Adrenal gland (tissue), 12 donors: ENCODE results near the gene MRPS5. TPM values are rescaled to one million over a fixed set of nuclear protein-coding genes. Genes with fewer than 3 reads are reported as not detected.

ENCODE experiments used
- DNase-seq, 7 donors: peaks; one replicate each; pipeline ENCODE4 v3.0.0-alpha.2; 2019 to 2020
- H3K27ac ChIP-seq, 5 donors: fragments of 200-600 bp; sonication (generic) in 4 of 5; 1 replicate in 3 of 5; 2 replicates in 2 of 5; pipeline versions ENCODE4 v1.5.1 to v1.8.0; 2016 to 2020; ENCODE audit warnings: mild to moderate bottlenecking in 1 of 5
- H3K27me3 ChIP-seq: fragments of 200-600 bp; 2 replicates; pipeline ENCODE4 v1.8.0; 2021
- H3K36me3 ChIP-seq, 2 donors: fragments of 200-600 bp; replicated peaks in 1 of 2; 1 replicate in 1 of 2; 2 replicates in 1 of 2; pipeline versions ENCODE4 v1.5.1 to v1.8.0; 2018 to 2022
- H3K4me1 ChIP-seq, 2 donors: fragments of 200-600 bp; replicated peaks in 1 of 2; 1 replicate in 1 of 2; 2 replicates in 1 of 2; pipeline versions ENCODE4 v1.5.1 to v1.8.0; 2018 to 2021
- H3K4me3 ChIP-seq, 4 donors: fragments of 200-600 bp; sonication (generic) in 3 of 4; one replicate each; pipeline ENCODE4 v1.5.1; 2016 to 2018
- H3K9me3 ChIP-seq, 3 donors: fragments of 200-600 bp; sonication (generic) in 1 of 3; replicated peaks in 1 of 3; 1 replicate in 2 of 3; 2 replicates in 1 of 3; pipeline versions ENCODE4 v1.5.1 to v1.8.0; 2016 to 2021
- CTCF ChIP-seq, 6 experiments: fragments of 450-650 bp in 4 of 6; fragments of 200-600 bp in 2 of 6; sonication (generic) in 1 of 6; IDR thresholded peaks; 1 replicate in 5 of 6; 2 replicates in 1 of 6; pipeline versions ENCODE4 v1.5.1 to v1.8.0; 2016 to 2021; ENCODE audit warnings: antibody characterized with exemption in 6 of 6, mild to moderate bottlenecking in 2 of 6, moderate library complexity in 1 of 6
- POLR2A ChIP-seq, 2 donors: fragments of 450-650 bp; IDR thresholded peaks; one replicate each; pipeline ENCODE4 v1.6.1; 2017; ENCODE audit warnings: antibody characterized with exemption in 2 of 2, mild to moderate bottlenecking in 2 of 2, moderate library complexity in 1 of 2
- WGBS, 4 donors: extraction: QIAGEN DNeasy Blood & Tissue Kit in 2 of 4; methylation state at CpG; one replicate each; pipeline versions ENCODE4 v1.1.5 to v1.1.7; 2013 to 2017; 5-methylcytosine and 5-hydroxymethylcytosine counted together
- intact Hi-C, 2 donors: fragments of 100-400 bp; cut with DNase I; formaldehyde crosslinking; loops; one replicate each; pipeline versions ENCODE4 v1.14.1 to v1.15.0; 2022 to 2023
- polyA plus RNA-seq, 3 donors: library from polyadenylated mRNA; stranded (reverse); fragments of 200-250 nt in 2 of 3; fragments of 350-450 nt in 1 of 3; fragmentation: Illumina TruSeq in 1 of 3; extraction: RNeasy Lipid Tissue Mini Kit (QIAGEN cat#74804) in 1 of 3; gene quantifications; one replicate each; pipeline ENCODE4 v1.2.3, GENCODE V29; 2013 to 2014
- total RNA-seq, 9 donors: library from RNA; depleted of rRNA in 4 of 9; stranded (reverse); fragments of >200 nt in 4 of 9; fragments of 120-200 nt in 1 of 9; fragmentation: NEBNext Ultra II Directional in 1 of 9; extraction: Animal tissue kit (Norgen Biotek cat#: 25700) in 1 of 9; gene quantifications; one replicate each; pipeline versions ENCODE4 v1.1.0 to v1.2.4, GENCODE V29; 2013 to 2023
- donor health status: healthy with polysubstance abuse.
- donor health status: Bipolar disorder and iron deficiency.
- donor health status: DM: yes; HTN: yes; CAD: no.
- donor health status: DM: no; HTN: no; CAD: no.
- donor health status: DM: no; HTN: no; CAD: no.
- donor health status: DM: yes; HTN: yes; CAD: no.

MRPS5 gene
- total and polyA plus RNA-seq, 12 donors = 41.0 to 99.0 (median 60.3) TPM

- intact Hi-C loops = no loop called here
- TF ChIP-seq CTCF (IDR thresholded peaks at IDR 0.05) (no peak), POLR2A (IDR thresholded peaks at IDR 0.05) (no peak)
- Histone ChIP-seq H3K27ac (no peak overlapping the region), H3K27me3 (no peaks in the 10 kb centered on the region), H3K36me3 (no peaks in the 10 kb centered on the region), H3K4me3 (no peak overlapping the region), H3K4me1 (peaks cover 0 to 4% of the 10 kb centered on the region in 2 donors), H3K9me3 (no peaks in the 10 kb centered on the region)
- DNase-seq = no peak
- WGBS, 4 donors = 70 to 76% (median 73%) methylated on average over 10 of the region's 10 CpGs
These were observed 80.4 kb downstream of the MRPS5 start for GRCh38 chr2:95041060-95041823.

GRCh38 chr2:95040426-95040825, 81.2 kb downstream of the MRPS5 start:
- TF ChIP-seq CTCF (IDR thresholded peaks at IDR 0.05) (no peak), POLR2A (IDR thresholded peaks at IDR 0.05) (no peak)
- 56 to 66% (median 64%) methylated on average over 4 to 6 of the region's 6 CpGs for WGBS, 4 donors
- intact Hi-C loops = no loop called here
- Histone ChIP-seq H3K36me3 (no peaks in the 10 kb centered on the region), H3K4me3 (no peak overlapping the region), H3K27me3 (no peaks in the 10 kb centered on the region), H3K27ac (no peak overlapping the region), H3K9me3 (no peaks in the 10 kb centered on the region), H3K4me1 (peaks cover 0 to 4% of the 10 kb centered on the region in 2 donors)
- no peak for DNase-seq

- intact Hi-C loops = no loop called here
- TF ChIP-seq POLR2A (IDR thresholded peaks at IDR 0.05) = no peak
- TF ChIP-seq CTCF (IDR thresholded peaks at IDR 0.05) = no peak
- no peaks in the 10 kb centered on the region for H3K36me3 ChIP-seq
- H3K9me3 ChIP-seq = no peaks in the 10 kb centered on the region
- no peak overlapping the region for H3K4me3 ChIP-seq
- no peak for DNase-seq
- peaks cover 0 to 4% of the 10 kb centered on the region in 2 donors for H3K4me1 ChIP-seq
- H3K27me3 ChIP-seq = no peaks in the 10 kb centered on the region
- 76 to 88% (median 80%) methylated on average over 6 of the region's 6 CpGs for WGBS, 4 donors
- H3K27ac ChIP-seq = no peak overlapping the region
These were observed 81.6 kb downstream of the MRPS5 start for GRCh38 chr2:95039978-95040377.

GRCh38 chr2:95039363-95039762, 82.2 kb downstream of the MRPS5 start:
- no peaks in the 10 kb centered on the region for H3K27me3 ChIP-seq
- peaks cover 0 to 4% of the 10 kb centered on the region in 2 donors for H3K4me1 ChIP-seq
- DNase-seq = no peak
- H3K9me3 ChIP-seq = no peaks in the 10 kb centered on the region
- no peaks in the 10 kb centered on the region for H3K36me3 ChIP-seq
- intact Hi-C loops = no loop called here
- H3K4me3 ChIP-seq = no peak overlapping the region
- TF ChIP-seq POLR2A (IDR thresholded peaks at IDR 0.05) (no peak), CTCF (IDR thresholded peaks at IDR 0.05) (no peak)
- WGBS, 4 donors = 80 to 96% (median 85%) methylated on average over 1 of the region's 1 CpG
- H3K27ac ChIP-seq = no peak overlapping the region
